HG03354 (cell line): ENCODE data around the gene SLC2A4.
"Not testable (repeated sequence)": the region's sequence is repeated elsewhere in the genome, so short reads cannot be mapped to it uniquely, and the experiment has no call there.

ENCODE experiments used
- ATAC-seq: cut with Tn5 transposase; IDR thresholded peaks from one replicate; pipeline ENCODE4 v1.9.1; 2021; ENCODE audit warnings: mild to moderate bottlenecking; ENCODE audit not compliant: unreplicated experiment, poor library complexity, severe bottlenecking

The SLC2A4 gene

DNA sequence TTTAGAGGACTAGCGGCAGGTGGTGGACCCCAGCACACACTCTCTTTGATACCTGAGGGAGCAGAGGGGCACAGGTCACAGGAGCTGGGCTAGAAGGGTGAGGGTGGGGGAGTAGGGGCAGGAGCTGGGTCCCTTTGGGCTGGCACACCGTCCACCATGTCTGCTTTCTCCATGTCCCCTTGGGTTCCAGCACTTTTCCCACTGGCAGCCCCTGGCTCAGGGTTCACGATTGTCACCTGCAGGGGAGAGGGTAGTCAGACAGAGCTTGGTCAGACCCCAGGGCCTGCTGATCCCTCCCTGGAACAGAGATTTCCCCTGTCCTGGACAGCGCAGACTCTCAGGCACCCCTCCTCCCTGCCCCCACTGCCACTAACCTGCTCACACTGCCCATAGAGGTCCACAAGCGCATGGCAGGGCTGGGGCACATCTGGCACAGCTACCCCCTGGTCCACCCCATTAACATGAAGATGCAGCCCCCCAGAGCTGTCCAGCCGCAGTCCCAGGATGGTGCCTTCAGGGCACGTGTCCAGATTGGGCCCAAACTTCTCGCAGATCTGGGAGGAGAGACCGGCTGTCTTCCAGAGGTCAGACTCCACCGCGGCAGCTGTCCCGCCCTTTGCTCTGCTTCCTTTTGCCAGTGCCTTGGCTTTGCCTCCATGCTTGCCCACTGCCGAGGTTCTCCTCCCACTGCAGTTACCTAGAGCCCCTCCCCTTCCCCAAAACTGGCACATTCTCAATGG is 36.8 kb downstream of the SLC2A4 start:
- no peak for ATAC-seq

DNA sequence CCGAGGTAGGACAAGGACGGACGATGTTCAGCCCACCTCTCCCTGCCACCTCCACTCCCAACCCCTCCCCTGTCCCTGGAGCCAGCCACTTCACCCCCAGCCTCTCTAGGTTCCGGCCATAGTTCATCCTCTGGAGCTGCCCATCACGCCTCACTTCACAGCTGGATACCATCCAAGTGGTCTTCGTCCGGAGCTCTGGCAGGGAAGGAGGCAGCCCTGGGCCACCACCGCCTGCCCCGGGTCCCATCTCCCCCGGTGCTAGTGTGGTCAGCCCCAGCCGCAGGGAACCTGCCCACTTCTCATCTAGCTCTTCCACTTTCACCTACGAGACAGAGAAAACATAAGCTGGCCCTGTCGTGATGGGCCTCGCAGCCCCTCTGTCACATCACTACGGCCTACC is 39.9 kb downstream of the SLC2A4 start:
- no peak for ATAC-seq

DNA sequence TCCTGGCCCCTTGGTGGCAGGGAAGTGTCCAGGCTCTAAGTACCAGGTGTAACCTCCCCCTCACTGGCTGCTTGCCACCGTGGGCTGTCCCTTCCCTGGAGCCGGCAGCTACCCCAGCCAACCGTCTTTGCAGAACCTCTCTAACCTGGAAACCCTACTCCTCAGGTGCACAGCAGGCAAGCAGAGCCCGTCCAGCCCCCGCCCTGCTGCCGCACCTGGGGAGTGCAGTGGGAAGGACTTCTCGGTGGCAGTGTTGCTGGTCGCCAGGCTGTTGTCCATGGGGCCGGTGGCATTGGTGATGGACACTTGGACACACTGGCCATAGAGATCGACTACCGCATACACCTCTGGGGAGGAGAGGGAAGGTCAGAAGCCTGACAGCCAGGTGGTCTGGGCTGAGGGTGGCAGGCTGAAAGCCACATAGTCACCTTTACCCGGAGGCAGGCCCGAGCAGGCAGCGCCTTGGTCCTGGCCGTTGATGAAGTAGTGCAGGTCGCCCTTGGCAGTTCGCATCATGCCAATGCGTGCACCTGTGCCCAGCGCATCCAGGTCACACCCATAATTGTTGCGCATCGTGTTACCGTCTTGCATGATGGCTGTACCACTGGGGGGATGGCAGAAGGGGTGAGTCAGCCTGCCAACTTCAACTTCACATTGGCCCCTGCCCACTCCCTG is 41.1 kb downstream of the SLC2A4 start:
- ATAC-seq, result no peak

DNA sequence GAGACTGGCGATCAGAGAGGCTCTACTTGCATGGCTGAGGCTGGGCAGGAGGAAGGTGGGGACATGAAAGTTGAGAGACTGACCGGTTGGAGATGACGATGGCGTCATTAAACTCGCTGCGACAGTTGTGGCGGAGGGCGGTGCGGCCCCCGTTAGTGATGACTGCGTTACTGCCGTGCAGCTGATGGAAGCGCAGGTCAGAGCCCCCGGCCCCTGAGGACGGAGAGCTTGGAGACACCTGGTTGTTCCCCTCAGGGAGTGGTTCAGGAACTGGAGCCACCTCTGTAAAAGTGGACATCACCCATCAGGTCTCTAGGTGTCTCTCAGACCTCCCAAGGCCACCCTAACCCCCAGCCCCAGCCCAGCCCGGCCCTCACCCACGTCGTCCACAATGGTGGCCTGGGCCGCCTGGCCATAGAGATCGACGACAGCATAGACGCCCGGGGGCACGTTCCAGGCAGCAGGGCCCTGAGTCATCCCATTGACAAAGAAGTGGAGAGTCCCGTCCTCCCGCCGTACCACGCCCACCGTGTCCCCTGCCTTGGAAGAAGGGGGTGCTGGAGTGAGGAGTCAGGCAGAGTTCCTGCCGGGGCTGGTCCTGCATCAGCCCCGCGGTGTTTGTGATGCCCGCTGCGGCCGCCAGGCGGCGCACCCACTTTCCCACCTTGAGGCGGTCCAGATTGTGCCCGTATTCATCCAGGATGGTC is 42.4 kb downstream of the SLC2A4 start:
- ATAC-seq, result no peak

DNA sequence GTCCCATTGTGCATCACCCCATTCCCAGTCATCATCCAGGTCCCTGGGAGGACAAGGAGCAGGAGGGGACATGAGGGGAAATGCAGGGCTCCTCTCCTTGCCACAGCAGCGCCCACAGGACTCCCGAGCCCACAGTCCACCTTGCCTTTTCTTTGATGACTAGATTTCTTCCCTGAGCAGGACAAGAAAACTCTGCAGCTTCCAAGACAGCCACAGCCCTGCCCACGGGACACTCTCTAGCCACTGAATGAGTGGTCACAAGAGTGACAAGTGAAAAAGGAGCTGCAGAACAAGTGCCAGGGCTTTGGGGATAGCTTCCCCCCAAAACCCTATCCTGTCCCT is 42.9 kb downstream of the SLC2A4 start:
- ATAC-seq, result no peak

DNA sequence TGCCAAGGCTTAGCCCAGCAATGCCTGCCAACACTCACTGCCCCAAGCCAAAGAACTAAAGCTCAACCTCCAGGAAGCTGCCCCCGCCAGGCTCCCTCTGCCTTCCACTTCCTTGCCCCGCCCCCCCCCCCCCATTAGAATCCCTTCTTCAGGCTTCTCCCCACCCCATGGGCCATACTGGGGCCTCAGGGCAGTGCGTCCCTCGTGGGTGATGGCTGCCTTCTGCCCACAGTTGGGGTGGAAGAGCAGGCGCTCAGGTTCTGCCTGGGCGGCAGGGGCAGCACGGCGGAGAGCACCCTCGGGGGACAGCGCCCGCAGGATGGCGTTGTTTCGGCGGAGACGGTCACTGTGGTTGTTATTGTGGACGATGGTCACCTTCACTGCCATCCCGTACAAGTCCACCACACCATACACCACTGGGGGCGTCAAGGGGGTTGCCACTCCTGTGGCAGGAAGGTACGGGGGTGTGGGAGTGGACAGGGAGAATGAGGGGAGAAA is 43.6 kb downstream of the SLC2A4 start:
- no peak for ATAC-seq

DNA sequence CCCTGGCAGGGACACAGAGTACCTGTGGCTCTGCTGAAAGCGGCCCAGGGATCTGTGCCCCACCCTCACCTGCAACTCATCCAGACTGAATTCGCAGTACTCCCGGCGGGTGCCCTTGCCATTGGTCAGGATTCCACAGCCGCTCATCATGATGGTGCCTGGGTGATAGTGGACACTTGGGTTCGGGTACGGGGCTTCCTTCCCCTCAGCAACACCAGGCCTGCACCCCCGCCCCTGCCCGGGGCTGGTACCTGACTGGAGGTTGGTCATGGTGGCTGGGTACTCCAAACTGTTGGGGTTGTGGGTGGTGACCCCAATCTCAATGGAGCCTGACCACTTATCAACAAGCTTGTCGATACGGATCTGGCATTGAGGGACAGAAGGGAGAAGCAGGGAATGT is 44.7 kb downstream of the SLC2A4 start:
- no peak for ATAC-seq

DNA sequence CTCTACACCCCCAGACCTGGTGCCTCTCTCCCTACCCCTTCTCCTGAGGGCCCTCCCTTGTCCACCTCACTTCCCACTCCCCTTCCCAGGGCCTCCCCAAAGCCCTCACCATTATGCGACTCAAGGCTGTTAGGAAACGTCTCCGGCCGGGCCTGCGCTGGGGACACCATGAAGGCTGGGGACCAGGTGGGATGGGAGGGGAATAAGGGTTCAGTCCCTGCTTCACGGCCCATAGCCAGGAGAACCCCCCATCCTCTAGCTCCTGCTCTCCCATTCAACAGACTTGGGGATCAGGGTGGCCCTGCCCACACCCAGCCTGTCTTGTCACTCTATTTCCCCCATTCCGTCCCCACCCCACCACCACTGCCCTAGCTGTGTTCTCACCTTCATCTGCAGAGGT is 45.5 kb downstream of the SLC2A4 start:
- no peak for ATAC-seq

DNA sequence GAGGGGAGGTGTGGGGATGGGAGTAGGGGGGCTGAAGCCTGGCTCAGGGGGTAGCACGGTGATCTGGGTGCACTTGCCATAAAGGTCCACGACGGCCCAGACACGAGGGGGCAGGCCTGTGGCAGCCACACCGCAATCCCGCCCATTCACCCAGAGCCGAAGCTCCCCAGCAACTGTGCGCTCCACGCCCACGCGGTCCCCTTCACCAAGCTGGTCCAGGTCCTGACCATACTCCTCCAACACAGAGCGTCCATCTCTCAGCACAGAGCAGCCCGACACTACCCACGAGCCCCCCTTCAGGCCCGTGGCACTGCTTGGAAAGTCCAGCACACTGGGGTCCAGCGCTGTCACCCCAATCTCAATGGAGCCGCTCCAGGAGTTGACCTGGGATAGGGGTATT is 46.0 kb downstream of the SLC2A4 start:
- ATAC-seq, result no peak

DNA sequence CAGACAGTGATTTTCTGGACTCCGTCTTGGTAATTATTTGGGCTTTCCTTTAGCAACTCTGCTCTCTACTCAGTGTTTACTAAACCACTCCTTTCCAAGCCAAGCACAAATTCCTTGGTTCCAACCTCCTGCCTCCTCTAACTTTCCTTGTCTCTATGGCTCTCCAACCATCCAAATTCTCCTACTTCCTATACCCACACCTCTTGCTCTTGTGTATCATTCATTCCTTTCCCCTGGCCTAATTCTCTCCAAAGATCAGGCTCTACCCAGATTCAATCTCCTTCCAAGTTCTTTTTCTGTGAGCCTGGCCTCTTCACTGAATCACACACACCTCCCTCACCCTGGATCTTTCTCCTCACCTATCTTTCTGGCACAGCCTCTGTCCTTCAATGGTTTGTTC is 46.5 kb downstream of the SLC2A4 start:
- ATAC-seq, result no peak

DNA sequence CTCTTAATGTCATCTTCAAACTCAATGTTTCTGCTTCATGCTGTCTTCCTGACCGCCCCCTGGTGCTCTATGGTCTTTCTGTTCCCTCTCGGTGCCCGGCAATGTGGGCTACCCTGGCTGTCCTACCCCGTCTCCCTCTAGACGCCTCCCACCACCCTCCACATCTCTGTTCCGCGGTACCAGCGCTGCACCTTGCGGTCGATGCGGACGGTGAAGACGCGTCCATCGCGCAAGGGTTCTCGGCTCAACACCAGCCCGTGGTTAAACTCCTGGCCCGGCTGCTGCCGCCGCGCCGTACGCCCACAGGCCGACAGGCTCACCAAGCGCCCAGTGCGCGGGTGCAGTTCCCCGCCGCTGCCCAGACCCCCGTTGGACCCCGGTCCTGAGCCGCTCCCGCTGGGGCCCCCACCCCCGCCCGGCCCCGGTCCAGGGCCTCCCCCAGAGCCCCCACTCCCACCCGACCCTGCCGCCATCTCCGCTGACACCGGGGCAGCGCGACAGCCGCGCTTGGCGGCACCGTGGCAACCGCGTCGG is 47.4 kb downstream of the SLC2A4 start, which contains the start of gene NEURL4:
Gene NEURL4, minus strand, starts transcription at position 496 of the 534 bp plus-strand sequence. Its CDS starts 23 bp downstream, at position 473.
- peak; percentile 9 for ATAC-seq

DNA sequence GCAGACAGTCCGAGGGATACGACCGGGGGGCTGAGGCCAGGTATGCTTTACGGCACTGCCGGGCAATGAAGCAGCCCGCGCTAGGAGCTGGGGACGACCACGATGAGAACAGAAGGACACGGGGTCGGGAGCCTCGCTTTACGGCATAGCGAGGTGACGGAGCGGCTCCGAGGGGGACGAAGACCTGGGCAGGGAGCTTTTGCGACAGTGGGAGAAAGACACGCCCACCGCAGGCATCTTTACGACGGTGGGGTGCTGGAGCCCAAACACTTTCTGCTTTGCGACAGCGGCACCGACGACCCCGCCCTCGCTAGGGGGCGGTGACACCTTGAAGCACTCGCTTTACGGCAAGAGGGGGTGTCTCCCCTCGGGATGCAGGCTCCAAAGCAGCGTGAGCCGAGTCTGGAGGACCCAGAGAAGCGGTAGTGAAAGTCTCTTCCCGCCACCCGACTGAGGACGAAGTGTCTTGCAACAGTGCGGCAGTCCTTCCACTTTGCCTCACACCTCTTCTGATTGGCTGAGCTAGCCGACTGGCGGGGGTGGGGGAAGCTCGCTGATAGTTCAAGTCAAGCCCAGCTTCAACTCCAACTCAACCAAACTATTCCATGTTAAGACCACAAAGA is 48.0 kb downstream of the SLC2A4 start:
- ATAC-seq, result peak; percentile 68

DNA sequence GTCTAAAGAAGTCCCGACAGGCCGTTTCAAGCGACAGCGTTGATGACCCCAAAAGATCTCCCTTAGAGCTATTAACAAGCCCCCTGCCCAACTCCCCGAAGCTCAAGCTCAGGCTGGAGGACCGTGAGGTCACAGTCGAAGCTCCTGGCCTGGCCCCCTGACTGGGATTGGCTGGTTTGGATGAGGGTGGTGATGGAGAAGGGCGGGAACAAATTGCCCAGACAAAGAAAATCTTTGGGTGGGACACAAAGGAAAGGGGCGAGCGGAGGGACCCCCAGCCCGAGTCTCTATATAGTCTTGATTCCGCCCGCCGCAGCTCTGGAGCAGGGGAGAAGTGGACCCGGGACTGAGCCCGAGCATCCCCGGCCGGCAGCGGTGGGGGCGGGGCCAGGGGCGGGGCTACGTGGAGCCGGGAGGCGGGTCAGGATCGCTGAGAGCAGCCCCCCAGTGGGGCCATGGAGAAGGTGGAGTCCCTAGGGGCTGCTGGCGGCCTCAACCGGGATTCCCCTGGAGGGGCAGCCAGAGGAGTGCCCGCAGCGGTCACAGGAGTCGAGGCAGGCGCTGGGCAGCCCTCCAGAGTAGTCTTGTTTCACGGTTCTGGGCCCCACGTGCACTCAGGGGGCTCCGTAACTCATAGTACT is 48.6 kb downstream of the SLC2A4 start:
- peak; percentile 48 for ATAC-seq

DNA sequence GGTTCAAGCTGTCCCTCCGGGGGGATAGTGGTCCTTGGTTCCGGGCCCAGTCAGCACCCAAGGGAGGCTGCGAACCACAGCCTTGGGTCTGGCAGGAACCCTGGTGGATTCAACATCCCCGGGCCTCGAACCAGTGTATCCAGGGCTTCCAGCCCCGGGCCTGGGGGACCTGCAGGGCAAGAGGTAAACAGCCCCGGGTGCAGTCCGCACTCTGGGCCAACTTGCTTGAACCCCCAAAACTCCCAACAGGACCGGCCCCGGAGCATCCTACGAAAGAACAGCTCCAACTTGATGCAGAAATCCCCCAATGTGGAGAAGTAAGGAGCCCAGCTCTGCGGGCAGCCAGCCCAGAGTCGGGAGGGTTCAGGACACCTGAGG is 49.1 kb downstream of the SLC2A4 start:
- no peak for ATAC-seq

DNA sequence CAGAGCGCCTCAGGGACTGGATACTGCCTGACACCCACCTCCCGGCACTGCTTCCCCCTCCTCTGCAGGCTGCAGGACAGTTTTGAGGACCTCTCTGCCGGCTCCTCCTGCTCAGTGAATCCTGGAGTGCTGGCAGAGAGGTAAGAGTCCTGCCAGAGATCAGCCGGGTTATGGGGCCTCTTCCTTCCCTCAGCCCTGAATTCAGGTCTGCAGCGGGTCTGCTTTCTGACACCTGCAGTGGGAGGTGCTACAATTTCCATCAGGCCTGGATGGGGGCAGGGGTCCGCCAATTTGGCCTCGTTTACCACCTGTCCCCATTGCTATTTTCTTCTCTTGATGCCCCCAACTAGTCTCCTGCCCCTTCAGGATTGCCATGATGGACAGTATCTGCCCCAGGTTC is 50.6 kb downstream of the SLC2A4 start:
- no peak for ATAC-seq

DNA sequence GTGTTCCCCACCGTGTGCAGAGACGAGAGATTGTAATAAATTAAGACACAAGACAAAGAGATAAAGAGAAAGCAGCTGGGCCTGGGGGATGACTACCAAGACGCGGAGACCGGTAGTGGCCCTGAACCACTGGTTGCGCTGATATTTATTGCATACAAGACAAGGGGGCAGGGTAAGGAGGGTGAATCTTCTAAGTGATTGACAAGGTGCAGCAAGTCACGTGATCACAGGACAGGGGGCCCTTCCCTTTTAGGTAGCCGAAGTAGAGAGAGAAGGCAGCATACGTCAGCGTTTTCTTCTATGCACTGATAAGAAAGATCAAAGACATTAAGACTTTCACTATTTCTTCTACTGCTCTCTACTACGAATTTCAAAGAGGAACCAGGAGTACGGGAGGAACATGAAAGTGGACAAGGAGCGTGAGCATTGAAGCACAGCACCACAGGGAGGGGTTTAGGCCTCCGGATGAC is 51.1 kb downstream of the SLC2A4 start:
- not testable (repeated sequence) for ATAC-seq

DNA sequence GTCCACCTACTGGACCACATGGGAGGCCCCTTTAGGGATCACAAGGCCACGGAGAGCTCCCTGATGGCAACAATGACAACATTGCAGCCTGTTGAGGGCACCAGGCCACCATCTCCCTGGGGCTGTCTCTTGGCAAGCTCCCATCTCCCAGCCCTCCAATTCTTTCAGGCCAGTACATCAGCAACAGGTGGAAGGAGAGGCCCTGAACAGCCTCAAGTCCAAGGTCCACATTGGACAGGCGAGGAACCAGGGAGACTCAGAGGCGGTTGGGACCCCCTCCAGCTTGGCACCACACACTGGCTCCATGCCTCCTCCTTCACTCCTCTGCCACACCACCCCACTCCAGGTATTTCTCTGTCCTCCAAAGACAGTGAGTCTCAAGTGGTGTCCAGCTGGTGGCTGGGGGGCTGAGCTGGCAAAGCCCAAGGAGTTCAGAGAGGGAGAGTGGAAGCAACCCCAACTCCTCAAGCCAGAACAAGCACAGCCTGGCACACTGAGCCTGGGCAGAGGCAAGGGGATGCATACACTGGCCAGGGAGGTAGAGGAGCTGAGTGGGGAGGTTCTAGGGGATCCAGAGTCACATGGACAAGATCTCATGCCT is 53.5 kb downstream of the SLC2A4 start:
- ATAC-seq, result no peak

DNA sequence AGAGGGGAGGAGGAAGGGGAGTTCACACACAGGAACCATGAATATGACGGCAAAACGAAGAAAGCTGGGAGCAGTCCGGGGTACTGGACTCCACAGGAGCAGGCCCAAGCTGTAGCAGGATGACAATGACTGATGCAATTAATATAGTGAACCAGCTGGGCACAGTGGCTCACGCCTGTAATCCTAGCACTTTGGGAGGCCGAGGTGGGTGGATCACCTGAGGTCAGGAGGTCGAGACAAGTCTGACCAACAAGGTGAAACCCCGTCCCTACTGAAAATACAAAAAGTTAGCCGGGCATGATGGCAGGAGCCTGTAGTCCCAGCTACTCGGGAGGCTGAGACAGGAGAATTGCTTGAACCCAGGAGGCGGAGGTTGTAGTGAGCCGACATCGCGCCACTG is 54.2 kb downstream of the SLC2A4 start:
- not testable (repeated sequence) for ATAC-seq
